Stimulated activated CD4-positive, alpha-beta T cell treated with anti-CD3 and anti-CD28 coated beads, Interleukin-1b, Interleukin-23, amount 100 ng/mL, for 4 hours (primary cell): ENCODE results near the gene AAMP.
"Not testable (repeated sequence)": the region's sequence is repeated elsewhere in the genome, so short reads cannot be mapped to it uniquely, and the experiment has no call there.

Experiments used
- DNase-seq, 2 donors: peaks; one replicate each; pipeline ENCODE4 v3.0.0-alpha.2; 2020; ENCODE audit warnings: low read depth in 2 of 2

The AAMP gene, protein sequence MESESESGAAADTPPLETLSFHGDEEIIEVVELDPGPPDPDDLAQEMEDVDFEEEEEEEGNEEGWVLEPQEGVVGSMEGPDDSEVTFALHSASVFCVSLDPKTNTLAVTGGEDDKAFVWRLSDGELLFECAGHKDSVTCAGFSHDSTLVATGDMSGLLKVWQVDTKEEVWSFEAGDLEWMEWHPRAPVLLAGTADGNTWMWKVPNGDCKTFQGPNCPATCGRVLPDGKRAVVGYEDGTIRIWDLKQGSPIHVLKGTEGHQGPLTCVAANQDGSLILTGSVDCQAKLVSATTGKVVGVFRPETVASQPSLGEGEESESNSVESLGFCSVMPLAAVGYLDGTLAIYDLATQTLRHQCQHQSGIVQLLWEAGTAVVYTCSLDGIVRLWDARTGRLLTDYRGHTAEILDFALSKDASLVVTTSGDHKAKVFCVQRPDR

DNA sequence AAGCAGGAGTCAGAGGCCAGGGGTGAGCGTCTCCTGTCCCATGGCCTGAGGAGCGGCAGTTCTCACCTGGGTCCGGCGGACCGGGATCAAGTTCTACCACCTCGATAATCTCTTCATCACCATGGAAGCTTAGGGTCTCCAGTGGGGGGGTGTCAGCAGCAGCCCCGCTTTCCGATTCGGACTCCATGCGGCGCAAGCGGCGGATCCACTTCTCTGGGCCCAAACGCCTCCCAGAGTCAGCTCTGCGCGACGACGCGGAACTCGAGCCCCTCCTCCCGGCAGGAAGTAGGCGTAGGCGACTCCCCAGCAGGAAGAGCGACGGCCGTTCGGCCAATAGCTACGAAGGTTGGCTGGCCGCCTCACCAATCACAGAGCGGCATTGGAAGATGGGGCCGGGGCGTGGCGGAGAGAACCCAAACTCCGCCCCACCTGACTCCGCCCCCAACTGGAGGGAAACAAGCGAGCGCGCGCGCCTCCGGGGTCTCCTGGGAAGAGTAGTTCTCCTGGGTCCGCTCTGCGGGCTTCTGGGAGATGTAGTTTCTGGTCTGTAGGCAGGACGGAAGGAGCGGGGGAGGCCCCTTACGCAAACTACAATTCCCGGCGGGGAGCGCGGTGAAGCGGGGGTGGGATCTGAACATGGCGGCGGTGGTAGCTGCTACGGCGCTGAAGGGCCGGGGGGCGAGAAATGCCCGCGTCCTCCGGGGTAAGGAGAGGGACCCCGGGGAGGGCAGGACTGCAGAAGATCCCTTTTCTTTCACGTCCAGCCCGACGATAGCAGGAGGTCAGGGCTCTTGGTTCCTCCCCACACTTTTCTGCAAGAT lies at the start of gene AAMP, which contains the start of gene PNKD:
Gene AAMP, minus strand, starts transcription at position 238 of the 821 bp plus-strand sequence. Its CDS starts 51 bp downstream, at position 187.
Gene PNKD, plus strand, starts transcription at position 620 of the 821 bp plus-strand sequence. Its CDS starts 17 bp downstream, at position 637.
- peak; percentile 100 for DNase-seq

DNA sequence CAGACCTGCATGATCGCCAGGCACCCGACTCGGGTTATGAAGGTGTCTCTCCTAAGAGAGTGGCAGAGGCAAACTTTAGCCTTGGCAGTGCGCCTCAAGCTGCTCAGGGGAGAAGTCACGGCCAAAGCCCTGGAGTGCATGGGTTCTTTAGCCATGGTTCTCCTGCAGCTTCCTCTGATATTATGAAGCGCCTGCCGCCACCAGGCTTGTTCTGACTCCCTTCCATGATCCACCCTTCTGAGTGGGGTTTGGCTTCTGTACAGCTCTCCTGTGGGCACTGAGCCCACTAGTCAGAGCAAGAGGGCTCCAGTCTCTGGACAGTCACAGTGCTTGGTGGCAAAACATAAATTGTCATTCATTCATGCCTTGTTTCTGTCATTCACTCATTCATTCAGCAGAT lies 48.3 kb upstream of the AAMP start:
- DNase-seq, result no peak

DNA sequence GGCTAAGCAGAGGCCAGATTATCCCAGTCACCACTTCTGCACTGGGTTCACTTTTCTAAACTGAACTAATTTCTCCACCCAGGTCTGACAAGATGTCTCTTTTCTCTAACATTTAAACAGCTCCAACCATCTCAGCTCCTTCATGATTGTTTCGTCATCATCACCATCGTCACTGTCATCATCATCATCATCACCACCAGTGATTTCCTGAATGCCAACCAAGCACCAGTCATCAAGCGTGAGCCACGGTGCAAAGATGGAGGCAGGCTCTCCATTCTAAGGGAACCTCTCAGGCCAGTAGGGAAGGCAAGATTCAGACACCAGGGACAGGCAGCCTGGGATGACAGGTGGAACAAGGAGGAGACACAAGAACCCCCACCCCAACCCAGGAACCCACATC lies 47.9 kb upstream of the AAMP start:
- no peak for DNase-seq

DNA sequence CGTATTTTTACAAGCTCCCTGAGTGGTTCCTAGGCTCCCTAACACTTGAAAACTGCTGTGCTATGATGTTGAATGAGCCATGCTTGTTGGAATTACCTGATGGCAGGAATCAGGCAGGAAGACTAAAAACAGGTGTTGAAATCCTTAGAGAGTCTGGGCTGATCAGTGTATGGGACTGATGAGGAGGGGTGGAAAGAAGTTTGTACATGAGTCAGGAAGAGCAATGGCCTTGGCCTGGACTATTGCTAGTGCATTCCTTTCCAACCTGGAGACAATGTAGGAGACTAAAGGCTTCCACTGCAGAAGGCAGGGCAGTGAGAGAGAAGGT lies 47.3 kb upstream of the AAMP start:
- DNase-seq, result no peak

DNA sequence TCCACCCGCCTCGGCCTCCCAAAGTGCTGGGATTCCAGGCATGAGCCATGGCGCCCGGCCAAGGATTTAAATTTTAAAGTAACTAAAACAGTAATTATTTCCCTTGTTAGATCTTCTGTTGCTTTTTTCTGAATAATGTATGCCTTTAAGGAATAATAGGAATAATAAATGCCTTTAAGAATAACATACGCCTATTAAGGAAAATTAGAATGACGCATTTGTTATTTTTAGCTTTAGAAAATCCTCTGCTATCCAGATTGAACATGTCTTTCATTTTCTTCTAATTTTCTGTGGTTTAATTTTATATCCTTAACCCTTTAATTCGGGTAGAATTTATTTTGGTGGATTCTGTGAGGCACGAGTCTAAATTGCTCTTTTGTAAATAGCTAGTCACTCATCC lies 45.5 kb upstream of the AAMP start:
- no peak for DNase-seq

DNA sequence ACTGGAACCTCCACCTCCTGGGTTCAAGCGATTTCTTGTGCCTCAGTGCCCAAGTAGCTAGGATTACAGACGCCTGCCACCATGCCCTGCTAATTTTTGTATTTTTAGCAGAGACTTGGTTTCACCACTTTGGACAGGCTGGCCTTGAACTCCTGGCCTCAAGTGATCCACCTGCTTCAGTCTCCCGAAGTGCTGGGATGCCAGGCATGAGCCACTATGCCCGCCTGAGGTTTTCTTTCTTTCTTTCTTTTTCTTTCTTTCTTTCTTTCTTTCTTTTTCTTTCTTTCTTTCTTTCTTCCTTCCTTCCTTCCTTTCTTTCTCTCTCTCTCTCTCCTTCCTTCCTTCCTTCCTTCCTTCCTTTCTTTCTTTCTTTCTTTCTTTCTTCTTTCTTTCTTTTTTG lies 44.8 kb upstream of the AAMP start:
- not testable (repeated sequence) for DNase-seq

DNA sequence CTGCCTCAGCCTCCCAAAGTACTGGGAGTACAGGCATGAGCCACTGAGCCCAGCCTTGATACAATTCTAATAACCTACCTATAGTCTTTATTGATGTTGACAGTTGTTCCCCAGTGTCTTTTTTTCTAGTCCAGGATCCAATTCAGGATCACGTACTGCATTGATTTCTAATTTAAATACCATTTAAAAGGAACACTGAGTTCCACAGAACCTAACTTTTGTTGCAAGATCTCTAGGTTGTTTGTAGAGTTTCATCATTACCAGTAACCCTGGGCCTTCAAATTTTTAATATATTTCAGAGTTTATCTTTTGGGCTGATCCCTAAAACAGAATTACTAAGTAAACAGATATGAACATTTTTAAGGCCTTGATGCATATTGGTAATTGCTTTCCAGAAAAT lies 43.4 kb upstream of the AAMP start:
- no peak for DNase-seq

DNA sequence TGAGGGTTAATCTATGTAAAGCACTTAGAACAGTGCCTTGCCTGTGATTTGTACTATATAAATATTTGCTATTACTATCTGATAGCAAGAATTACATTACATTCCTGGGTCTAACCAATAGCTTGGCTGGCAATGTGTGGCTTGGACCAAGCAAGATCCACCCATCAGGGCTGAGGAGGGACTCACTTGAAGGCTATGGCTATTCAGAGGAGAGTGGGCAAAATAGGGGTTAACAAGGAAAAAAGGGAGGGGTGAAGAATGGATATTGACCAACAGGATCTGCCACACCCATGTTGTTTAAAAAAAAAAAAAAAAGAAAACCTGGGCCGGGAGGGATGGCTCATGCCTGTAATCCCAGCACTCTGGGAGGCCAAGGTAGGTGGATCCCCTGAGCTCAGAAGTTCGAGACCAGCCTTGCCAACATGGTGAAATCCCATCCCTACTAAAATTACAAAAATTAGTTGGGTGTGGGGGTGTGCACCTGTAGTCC lies 42.4 kb upstream of the AAMP start:
- DNase-seq, result no peak

DNA sequence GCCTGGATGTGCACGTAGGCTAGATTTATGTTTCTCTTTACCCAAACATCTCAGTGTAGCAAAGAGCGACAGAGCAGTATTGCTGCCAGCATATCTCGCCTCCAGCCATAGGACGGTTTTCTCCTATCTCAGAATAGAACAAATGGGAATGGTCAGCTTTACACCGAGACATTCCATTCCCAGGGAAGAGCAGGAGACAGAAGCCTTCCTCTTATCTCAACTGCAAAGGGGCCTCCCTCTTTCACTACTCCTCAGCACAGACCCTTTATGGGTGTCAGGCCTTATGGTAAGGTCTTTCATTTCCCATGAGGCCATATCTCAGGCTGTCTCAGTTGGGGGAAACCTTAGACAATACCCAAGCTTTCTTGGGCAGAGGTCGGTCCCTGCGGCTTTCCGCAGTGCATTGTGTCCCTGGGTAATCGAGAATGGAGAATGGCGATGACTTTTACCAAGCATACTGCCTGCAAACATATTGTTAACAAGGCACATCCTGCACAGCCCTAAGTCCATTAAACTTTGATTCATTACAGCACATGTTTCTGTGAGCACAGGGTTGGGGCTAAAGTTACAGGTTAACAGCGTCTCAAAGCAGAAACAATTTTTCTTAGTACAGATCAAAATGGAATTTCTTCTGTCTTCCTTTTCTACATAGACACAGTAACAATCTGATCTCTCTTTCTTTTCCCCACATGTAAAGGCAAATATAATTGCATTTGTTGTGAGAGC lies 41.8 kb upstream of the AAMP start:
- DNase-seq, result not testable (repeated sequence)

DNA sequence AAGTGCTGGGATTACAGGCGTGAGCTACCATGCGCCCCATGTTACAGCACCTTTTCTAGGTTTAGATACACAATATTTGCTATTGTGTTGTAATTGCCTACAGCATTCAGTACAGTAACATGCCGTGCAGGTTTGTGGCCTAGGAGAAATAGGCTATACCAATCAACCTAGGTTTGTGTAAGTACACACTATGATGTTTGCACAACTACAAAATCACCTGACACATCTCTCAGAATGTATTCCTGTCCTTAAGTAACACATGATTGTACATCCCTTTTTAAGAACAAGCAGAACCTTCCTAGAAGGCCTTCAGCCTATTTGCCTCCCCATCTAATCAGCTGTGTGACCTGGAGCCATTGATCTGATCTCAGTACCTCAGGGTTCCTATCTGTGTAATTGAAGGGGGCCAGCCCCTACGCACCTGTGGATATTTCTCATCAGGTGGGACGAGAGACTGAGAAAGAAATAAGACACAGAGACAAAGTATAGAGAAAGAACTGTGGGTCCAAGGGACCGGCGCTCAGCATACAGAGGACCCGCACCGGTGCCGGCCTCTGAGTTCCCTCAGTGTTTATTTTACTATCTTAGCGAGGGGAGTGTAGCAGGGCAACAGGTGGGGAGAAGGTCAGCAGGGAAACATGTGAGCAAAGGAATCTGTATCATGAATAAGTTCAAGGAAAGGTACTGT lies 41.1 kb upstream of the AAMP start:
- no peak for DNase-seq

DNA sequence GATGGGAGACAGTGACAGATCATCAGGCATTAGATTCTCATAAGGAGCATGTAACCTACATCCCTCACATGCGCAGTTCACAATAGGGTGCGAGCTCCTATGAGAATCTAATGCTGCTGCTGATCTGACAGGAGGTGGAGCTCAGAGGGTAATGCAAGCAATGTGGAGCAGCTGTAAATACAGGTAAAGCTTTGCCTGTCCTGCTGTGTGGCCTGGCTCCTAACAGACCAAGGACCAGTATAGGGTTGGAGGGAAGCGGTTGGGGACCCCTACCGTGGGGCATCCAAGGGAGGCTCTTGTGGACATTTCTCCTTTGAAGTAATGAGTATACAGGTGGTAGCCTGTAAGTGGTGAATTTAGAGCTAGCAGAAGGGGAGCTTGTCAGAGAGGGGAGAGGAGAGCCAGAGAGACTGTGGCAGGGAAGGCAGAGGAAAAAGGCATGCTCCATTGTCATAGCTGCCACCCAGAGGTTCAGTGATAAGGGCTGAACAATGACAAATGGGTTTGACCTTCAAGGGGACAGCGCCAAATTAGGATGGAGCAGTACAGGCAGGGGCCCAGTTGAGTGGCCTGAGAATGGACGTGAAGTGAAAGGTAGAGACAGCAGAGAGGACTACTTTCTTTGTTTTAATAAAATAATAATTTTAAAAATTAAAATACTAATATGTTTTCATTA lies 37.6 kb upstream of the AAMP start:
- no peak for DNase-seq

DNA sequence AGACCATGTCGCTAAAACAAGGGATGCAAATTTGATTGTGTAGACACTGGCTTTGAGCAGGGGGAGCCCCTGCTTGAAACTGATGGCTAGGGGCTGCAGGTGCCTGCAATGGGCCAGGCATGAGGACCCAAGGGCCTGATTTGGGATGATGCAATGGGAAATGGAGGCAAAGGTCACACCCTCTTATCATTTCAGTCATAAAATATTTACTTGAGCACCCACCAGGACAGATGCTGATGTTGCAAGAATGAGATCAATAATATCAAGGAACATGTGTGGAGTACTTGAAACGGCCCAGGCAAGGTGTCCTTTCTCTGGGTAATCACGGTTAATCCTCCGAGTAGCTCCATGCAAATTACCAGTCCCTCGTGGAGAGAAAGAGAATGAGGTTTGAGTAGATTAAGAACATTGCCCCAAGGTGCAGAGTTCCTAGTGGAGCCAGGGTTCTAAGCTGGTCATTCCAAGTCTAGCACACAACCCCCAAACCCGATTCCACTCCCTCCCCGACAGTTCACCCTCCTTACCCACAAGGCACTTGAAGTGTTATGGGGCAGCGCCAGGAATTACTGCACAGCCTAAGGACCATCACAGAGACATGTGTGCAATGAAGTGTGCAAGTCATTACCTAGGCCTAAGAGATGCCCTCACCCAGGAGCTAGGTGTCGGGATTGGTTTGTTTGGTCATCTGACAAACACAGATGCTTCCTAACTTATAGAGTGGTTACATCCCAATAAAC lies 36.4 kb upstream of the AAMP start:
- DNase-seq, result no peak

DNA sequence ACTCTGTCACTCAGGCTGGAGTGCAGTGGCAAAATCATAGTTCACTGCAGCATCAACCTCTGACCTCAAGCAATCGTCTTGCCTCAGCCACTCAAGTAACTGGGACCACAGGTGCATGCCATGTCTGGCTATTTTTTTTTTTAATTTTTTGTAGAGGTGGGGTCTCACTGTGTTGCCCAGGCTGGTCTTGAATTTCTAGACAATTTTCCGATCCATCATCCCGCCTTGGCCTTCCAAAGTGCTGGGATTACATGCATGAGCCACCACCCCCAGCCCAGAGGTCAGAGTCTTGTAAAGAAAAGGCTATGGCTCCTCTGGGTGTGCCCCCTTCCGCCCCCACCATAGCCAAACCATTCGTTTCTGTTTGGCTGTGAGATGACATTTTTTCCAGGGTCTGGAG lies 35.4 kb upstream of the AAMP start:
- DNase-seq, result no peak

DNA sequence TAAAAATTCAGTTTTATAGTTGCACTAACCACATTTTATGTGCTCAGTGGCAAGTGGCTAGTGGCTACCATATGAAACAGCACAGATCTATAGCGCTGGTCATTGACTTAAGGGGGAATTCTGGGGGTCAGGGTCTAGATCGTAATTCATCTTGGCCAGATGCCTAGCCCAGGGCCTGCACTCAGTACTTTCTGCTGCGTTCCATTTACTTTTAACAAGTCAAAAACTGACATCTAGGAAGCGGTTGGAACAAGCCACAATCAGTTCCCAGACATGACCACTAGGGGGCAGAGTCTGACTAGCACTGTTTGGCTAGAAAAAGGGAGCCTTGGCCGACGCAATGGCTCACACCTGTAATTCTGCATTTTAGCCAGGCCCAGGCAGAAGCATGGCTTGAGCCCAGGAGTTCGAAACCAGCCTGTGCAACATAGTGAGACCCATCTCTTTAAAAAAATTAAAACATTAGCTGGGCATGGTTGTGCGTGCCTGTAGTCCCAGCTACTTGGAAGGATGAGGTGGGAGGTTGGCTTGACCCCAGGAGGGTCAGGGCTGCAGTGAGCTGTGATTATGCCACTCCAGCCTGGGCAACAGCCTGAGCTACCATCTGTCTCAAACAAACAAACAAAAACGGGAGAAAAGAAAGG lies 31.4 kb upstream of the AAMP start:
- peak; percentile 69 to 89 for DNase-seq

DNA sequence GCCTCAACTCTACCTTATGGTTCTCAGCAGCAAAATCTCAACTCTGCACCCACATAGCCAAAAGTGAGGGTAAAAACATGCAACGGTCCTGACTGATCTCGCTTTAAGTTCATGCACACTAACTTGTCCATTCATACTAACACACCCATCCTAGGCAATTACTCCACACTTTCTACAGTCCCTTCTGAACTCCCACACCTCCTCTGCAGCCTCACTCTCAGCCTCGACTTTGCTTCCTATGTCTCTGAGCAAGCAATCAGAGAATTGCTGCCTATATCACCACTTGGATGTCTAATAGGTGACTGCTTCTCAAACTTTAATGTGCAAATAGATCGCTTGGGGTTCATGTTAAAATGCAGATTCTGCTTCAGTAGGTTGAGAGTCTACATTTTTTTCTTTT lies 30.2 kb upstream of the AAMP start:
- no peak for DNase-seq

DNA sequence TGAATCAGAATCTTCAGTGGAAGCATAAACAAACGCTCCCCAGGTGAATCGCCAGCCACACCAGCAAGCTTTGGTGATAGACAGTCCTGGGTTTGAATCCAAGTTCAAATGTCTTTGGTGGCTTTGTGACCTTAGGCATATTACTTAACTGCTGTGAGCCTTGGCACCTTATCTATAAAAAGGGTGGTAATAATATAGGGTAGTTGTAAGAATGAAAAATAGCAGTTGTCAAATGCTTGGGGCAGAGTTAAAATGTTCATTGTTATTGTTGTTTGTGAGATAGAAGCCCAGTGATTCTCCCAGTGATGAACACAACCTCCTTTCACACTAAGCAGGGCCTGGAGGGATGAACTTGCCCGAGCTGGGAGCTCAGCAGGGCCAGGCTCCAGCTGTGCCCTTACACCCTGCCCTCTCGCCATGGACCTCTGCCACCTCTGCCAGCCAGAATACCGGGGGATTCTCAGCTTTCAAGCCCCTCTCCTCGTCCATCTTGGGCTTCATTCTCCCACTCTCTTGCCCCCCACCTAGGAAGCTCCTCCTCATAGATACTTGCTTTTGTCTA lies 28.5 kb upstream of the AAMP start:
- DNase-seq, result no peak

DNA sequence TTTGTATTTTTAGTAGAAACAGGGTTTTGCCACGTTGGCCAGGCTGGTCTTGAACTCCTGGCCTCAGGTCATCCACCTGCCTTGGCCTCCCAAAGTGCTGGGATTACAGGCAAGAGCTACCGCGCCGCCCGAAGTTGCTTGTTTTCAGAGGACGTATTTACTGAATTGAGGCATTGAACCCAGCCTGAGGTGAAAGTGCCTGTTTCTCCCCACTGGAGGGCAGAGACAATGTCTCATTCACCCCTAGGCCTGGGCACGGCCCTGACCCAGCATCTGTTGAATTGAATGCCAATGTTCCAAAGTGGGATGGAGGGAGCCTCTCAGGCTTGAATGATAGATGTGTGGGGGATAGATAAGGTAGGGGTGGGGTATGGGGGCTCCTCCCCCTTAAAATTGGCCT lies 26.9 kb upstream of the AAMP start:
- DNase-seq, result no peak

DNA sequence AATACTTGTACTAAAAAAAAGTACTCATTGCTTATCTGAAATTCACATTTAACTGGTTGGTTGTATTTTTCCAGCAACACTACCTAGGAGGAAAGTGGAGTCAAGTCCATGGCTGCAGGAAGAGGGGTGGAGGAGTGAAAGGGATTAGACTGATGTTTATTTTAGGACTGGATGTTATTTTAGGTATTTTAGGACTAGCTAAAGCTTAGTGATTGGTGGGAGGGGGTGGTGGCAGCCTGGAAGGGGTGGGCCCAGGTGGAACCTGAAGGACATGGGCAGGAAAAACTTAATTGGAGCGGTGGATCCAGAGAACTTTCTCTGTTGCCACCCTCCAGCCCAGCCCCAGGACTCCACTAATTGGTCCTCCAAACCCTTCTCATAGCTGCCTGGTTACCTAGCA lies 26.3 kb upstream of the AAMP start:
- no peak for DNase-seq

DNA sequence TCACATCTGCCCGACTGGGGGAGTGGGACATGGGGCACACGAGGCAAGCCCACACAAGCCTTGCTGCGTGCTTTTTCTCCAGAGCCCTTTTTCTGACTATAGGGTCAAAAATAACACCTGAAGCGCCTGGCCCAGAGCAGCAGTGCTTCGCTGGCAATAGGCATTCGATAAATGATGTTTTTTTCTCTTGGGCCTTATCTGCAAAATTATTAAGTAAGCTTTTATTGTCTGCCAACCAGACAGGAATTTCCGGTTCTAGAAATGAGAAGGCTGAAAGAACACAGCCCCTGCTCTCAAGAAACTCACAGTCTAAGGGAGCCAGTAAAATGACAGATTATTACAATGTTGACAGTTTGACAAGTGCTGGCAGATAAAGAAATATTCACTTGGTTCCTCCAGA lies 25.1 kb upstream of the AAMP start:
- DNase-seq, result no peak
